Measurements from ENCODE around the gene HOXB8. TPM values are rescaled to one million over a fixed set of nuclear protein-coding genes. Genes with fewer than 3 reads are reported as not detected.

The HOXB8 gene
- total RNA-seq, 2 donors from 2014 or later, result 6.3 TPM

DNA sequence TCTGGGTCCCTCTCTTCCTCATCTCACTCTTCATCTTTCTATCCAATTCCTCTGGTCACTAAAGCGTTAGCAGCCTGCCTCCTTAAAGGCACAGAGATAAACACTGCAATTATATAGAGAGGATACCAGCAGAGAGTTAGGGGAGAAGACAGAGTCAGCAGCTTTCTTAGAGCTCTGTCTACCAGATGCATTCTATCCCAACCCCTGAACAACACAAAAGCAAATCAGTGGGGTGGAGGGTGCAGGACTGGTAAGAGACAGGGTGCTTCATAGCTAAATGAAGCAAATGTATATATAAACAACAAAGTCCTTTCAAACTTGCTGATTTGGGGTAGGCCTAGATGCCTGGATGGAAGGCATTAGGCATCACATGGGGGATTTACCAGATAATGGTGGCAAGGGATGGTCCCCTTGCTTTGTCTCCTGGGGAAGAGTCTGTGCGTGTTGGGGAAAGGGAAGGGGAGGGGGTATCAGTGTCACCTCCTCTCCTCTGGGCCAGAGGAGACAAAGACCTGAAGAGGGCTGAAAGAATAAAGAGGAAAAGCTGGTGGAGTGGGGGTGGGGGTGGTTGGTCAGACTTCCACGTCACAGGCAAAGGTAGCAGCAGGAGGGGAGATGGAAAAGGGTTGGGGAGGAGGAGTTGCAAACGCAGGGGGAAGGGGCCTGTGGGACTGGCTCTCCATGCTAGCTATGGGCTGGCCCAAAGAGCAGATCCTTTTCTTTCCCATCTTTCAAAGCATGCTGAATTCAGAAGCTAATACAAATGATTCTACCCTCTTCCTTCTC lies 49.0 kb downstream of the HOXB8 start:
- intact Hi-C loops (cut with DNase I, micrococcal nuclease), result no loop called here
- DNase-seq (peak in 1 of 2 donors; percentile 4), ATAC-seq (no peak)

- DNase-seq (no peak), ATAC-seq (no peak)
- intact Hi-C loops (cut with DNase I, micrococcal nuclease), result no loop called here
Measured at GRCh38 chr17:48565022-48565554, 50.0 kb downstream of the HOXB8 start.

GRCh38 chr17:48564188-48565021 lies 50.7 kb downstream of the HOXB8 start:
- DNase-seq, result no peak
- intact Hi-C loops (cut with DNase I, micrococcal nuclease), result no loop called here
- no peak for ATAC-seq

DNA sequence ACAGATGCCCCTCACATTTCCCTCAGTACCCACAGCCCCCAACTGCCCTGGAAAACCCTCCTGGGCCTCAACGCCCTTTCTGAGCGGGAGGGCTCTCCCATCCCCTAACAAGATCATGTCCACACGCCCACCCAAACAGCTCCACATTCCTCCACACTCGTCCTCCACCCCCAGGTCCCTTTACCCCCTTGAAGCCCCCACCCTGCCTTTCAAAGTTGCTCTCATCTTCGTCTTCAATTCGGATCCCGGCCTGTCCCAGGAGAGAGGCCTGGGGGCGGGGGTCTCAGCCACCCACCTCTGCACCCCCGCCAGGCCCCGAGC lies 51.3 kb downstream of the HOXB8 start:
- DNase-seq (no peak), ATAC-seq (no peak)
- intact Hi-C loops (cut with DNase I, micrococcal nuclease), result no loop called here

DNA sequence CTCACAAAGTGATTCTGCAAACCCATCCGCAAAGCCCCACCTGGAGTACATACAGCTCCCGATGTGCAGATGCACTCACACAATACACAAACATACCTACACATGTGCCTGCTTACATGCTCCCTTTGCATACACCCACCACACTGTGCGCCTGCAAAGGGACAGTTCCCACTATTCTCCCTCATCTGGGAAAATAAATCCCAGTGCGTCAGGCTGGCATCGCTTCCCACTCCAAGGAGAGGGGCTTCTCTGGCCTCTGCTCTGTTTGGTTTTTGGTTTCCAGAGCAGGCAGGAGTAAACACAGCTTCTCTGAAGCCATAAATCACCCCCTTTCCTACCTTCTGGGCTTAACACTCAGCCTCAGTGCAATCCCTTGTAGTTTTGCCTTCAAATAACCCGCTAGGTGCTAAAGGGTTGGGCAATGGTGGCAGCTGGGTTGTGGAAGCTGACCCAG lies 51.7 kb downstream of the HOXB8 start:
- DNase-seq (no peak), ATAC-seq (no peak)
- intact Hi-C loops (cut with DNase I, micrococcal nuclease), result no loop called here

DNA sequence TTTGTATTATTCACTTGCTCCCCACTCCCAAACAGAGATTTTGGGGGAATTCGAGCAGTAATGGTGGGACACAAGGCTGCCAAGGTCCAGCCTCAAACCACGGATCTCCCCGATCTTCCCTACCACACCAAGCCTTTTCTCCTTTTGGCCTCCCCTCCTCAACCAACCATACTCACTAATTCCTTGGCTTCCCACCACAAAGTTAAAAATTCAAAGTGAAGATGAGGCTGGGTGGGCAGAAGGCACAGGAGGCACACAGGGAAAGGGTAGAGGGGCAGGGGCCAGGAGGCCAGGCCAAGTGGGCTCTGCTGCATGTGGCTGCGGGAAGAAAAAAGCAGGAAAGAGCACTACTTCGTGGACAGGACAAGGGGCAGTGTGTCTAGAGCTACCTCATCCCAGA lies 52.2 kb downstream of the HOXB8 start:
- intact Hi-C loops (cut with DNase I, micrococcal nuclease), result no loop called here
- ATAC-seq (no peak), DNase-seq (no peak)

Small RNA genes lying within 50 kb of the gene (microRNA-seq; reads per million reads assigned to microRNA genes)
- 54.9 to 112 reads per million in 2 donors for gene MIR196A1

Other genes starting within 250 kb of the HOXB8 start
- 1 to 10 TPM; 1.2 to 2.5 TPM for gene SKAP1, start 185.1 kb downstream of the HOXB8 start, total RNA-seq
- gene HOXB1, start 84.3 kb downstream of the HOXB8 start, total RNA-seq, result not detected
- 1 to 10 TPM; 2.5 to 7.0 TPM for gene HOXB2, start 70.2 kb downstream of the HOXB8 start, total RNA-seq
- 1 to 10 TPM; 3.0 to 3.9 TPM for gene HOXB4, start 36.9 kb downstream of the HOXB8 start, total RNA-seq
- 10 to 100 TPM; 35.8 to 41.9 TPM for gene HOXB3, start 25.1 kb downstream of the HOXB8 start, total RNA-seq
- 10 to 100 TPM; 14.5 to 16.4 TPM for gene HOXB5, start 21.5 kb downstream of the HOXB8 start, total RNA-seq
- gene HOXB6, start 10.3 kb downstream of the HOXB8 start, total RNA-seq, result 10 to 100 TPM; 39.3 to 43.3 TPM
- 10 to 100 TPM; 26.6 to 30.2 TPM for gene HOXB7, start 4.3 kb downstream of the HOXB8 start, total RNA-seq
- 10 to 100 TPM; 35.9 to 59.2 TPM for gene HOXB9, start 11.1 kb upstream of the HOXB8 start, total RNA-seq
- 100 to 1,000 TPM; 200 to 261 TPM for gene PRAC1, start 107.2 kb upstream of the HOXB8 start, total RNA-seq
- 10 to 100 TPM; 10.1 to 11.7 TPM for gene PRAC2, start 107.9 kb upstream of the HOXB8 start, total RNA-seq
- gene HOXB13, start 113.5 kb upstream of the HOXB8 start, total RNA-seq, result 10 to 100 TPM; 39.4 to 88.0 TPM
- gene TTLL6, start 201.9 kb upstream of the HOXB8 start, total RNA-seq, result 10 to 100 TPM in 1 of 2 donors, 1 to 10 TPM in 1; 4.9 to 14.3 TPM
- gene CALCOCO2, start 215.7 kb upstream of the HOXB8 start, total RNA-seq, result 100 to 1,000 TPM; 208 to 215 TPM